ENCODE results near the gene EMILIN1.

EMILIN1 gene

GRCh38 chr2:27054721-27055120, 23.7 kb upstream of the EMILIN1 start:
- DNase-seq (ENCODE audit: low read depth) = no peak
- TF ChIP-seq CTCF (IDR thresholded peaks at IDR 0.05; ENCODE audit: low read length, missing control alignments) = no peak
- no peak overlapping the region for H3K4me3 ChIP-seq (replicated peaks; ENCODE audit: low read depth, low read length)

- no peak overlapping the region for H3K4me3 ChIP-seq (replicated peaks; ENCODE audit: low read depth, low read length)
- TF ChIP-seq CTCF (IDR thresholded peaks at IDR 0.05; ENCODE audit: low read length, missing control alignments) = no peak
- DNase-seq (ENCODE audit: low read depth) = no peak
Observed at GRCh38 chr2:27057184-27057583, 21.2 kb upstream of the EMILIN1 start.

DNA sequence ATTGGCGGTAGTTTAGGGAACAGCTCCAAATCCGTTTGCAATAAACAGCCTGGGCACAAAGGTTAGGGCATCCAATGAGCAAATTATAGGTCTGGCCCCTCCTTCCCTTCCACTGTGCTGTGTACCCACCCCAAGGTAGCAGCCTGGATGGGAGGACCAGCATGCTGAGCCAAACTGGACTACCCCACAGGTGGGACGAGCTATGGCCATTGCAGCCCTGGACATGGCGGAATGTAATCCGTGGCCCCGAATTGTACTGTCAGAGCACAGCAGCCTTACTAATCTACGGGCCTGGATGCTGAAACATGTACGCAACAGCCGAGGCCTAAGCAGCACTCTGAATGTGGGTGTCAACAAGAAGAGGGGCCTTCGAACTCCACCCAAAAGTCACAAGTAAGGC, 20.2 kb upstream of the EMILIN1 start:
- TF ChIP-seq CTCF (IDR thresholded peaks at IDR 0.05; ENCODE audit: low read length, missing control alignments) = no peak
- no peak overlapping the region for H3K4me3 ChIP-seq (replicated peaks; ENCODE audit: low read depth, low read length)
- no peak for DNase-seq (ENCODE audit: low read depth)

- no peak overlapping the region for H3K4me3 ChIP-seq (replicated peaks; ENCODE audit: low read depth, low read length)
- DNase-seq (ENCODE audit: low read depth) = peak; percentile 77
- TF ChIP-seq CTCF (IDR thresholded peaks at IDR 0.05; ENCODE audit: low read length, missing control alignments) = no peak
Observed at GRCh38 chr2:27059141-27059820, 19.1 kb upstream of the EMILIN1 start.

DNA sequence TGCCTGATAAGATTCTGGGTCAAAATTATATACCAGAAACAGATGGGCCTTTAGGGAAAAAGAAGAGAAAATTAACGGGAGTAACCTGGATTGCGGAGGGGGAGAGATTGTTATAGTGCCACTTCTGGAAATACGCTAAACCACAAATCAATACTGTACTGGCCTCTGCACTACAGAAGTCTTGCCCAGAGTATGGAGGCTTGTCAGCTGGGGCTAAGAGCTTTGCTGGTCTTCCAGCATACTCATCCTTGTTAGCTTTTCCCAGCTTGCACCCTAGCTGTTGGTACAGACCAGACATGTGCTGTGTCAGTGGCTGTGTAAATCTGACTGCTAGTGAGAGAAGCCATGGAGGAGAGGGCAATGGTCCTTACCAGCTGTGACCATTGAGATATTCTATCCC, 18.1 kb upstream of the EMILIN1 start:
- no peak overlapping the region for H3K4me3 ChIP-seq (replicated peaks; ENCODE audit: low read depth, low read length)
- DNase-seq (ENCODE audit: low read depth) = no peak
- TF ChIP-seq CTCF (IDR thresholded peaks at IDR 0.05; ENCODE audit: low read length, missing control alignments) = no peak

GRCh38 chr2:27065128-27065527, 13.3 kb upstream of the EMILIN1 start:
- no peak overlapping the region for H3K4me3 ChIP-seq (replicated peaks; ENCODE audit: low read depth, low read length)
- no peak for TF ChIP-seq CTCF (IDR thresholded peaks at IDR 0.05; ENCODE audit: low read length, missing control alignments)
- DNase-seq (ENCODE audit: low read depth) = no peak

DNA sequence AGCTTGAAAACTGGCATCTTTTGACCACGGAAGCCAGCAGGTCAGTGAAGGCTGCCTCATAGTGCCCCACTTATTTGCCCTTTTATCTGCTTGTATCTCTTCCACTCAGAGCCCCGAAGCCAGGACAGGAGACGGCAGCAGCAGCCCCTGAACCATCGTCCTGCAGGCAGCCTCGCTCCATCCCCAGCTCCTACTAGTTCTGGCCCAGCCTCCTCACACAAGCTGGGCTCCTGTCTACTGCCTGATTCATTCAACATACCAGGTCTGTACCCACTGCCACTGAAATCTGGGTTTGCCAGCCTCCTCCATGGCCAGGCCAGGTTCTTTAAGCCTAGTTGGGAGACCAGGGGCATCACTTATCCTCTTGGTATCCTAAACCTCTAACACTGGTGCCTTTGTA, 11.0 kb upstream of the EMILIN1 start:
- DNase-seq (ENCODE audit: low read depth) = no peak
- TF ChIP-seq CTCF (IDR thresholded peaks at IDR 0.05; ENCODE audit: low read length, missing control alignments) = no peak
- H3K4me3 ChIP-seq (replicated peaks; ENCODE audit: low read depth, low read length) = no peak overlapping the region
